Inferior parietal cortex (tissue), 1 donor: Measurements from ENCODE around the gene ACSS1.

Experiments
- DNase-seq: peaks from one replicate; pipeline ENCODE4 v3.0.0-alpha.2; 2016; ENCODE audit errors: extremely low spot score

The ACSS1 gene

DNA sequence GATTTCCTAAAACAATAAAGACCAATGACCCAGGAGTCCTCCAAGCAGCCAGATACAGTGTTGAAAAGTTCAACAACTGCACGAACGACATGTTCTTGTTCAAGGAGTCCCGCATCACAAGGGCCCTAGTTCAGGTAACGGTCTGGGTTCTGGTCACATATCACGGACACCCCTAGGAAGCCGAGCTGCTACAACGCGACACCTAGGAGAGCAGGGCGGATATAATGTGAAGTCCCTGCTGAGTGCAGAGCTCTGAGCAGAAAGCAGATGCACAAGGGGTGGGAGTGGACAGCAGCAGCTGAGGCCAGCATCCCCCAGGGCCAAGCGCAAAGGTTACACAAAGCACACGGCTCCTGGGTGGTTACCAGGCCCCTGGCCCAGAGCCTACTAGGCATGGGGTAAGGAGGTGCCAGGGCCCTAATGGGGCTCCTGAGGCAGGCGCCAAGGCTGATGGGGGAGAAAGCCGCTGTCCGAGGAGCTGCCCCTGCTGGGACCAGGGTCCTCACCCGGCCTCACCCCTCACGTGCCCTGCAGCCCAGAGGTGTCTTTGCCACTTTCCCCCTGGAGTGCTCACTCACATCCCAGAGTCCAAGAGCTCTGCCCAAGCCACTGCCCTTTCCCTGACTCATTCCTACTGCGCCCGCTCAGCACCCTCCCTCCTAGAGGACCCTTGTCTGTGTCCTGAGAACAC, 100.5 kb downstream of the ACSS1 start:
- DNase-seq: no peak
